GM19025 (cell line): Measurements from ENCODE around the gene RBM42.
"Not testable (repeated sequence)": the region's sequence is repeated elsewhere in the genome, so short reads cannot be mapped to it uniquely, and the experiment has no call there.

Experiments used
- ATAC-seq: cut with Tn5 transposase; IDR thresholded peaks from one replicate; pipeline ENCODE4 v1.9.1; 2021; ENCODE audit warnings: mild to moderate bottlenecking, low read depth, moderate library complexity; ENCODE audit not compliant: unreplicated experiment

Gene RBM42

DNA sequence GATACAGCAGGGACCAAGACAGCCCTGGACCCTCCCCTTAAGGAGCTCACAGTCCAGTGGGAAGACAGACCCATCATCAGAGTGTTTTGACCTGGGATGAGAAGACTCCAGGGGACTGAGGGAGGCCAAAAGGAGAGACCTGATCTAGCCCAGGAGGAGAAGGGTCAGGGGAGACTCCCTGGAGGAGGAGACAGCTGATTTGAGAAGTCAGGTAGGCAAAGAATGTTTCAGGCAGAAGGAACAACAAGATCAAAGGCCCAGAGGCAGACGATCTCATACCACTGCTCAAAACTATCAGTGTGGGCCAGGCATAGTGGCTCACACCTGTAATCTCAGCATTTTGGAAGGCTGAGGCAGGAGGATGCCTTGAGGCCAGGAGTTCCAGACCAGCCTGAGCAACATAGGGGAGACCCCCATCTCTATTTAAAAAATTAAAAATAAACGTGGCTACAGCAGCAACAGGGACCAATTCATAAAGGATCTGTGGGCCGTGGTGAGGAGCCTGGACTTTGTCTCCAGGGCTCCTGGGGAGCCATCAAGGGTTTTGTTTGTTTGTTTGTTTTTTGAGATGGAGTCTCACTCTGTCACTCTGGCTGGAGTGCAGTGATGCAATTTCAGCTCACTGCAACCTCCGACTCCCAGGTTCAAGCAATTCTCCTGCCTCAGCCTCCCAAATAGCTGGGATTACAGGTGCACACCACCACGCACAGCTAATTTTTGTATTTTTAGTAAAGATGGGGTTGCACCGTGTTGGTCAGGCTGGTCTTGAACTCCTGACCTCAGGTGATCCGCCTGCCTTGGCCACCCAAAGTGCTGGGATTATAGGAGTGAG lies 17.1 kb downstream of the RBM42 start:
- ATAC-seq, result no peak

GRCh38 chr19:35648017-35648961 lies 19.5 kb downstream of the RBM42 start, which contains the start of gene COX6B1:
COX6B1 (plus strand) TSS chr19:35648323; CDS start chr19:35651244, 2,921 bp downstream.
- ATAC-seq, result peak; percentile 47

DNA sequence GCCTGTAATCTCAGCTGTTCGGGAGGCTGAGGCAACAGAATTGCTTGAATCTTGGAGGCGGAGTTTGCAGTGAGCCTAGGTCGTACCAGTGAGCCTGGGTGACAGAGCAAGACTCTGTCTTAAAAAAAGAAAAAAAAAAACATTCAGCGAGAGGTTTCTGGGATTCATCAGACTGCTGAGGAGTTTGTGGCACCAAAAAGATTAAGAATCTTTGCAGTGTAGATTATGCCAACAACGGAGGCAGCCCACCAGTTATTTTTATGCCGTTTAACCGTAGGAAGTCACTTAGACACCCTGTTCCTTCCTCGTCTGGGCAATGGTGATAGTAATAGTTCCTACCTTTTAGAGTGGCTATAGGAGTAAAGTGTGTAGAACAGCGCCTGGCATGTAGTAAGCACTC lies 21.7 kb downstream of the RBM42 start:
- ATAC-seq, result no peak

DNA sequence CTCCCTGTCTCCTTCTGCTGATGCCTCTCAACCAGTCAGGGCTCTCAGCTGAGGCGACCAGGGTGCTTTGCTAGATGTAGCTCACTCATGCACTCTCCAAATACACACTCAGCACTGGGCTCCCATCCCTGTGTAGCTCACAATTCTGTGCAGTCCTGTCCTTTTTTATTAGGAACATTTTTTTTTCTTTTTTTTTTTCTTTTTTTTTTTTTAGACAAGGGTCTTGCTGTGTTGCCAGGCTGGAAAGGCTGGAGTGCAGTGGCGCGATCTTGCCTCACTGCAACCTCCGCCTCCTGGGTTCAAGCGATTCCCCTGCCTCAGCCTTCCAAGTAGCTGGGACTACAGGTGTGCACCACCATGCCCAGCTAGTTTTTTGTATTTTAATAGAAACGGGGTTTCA lies 26.0 kb downstream of the RBM42 start:
- ATAC-seq, result not testable (repeated sequence)

DNA sequence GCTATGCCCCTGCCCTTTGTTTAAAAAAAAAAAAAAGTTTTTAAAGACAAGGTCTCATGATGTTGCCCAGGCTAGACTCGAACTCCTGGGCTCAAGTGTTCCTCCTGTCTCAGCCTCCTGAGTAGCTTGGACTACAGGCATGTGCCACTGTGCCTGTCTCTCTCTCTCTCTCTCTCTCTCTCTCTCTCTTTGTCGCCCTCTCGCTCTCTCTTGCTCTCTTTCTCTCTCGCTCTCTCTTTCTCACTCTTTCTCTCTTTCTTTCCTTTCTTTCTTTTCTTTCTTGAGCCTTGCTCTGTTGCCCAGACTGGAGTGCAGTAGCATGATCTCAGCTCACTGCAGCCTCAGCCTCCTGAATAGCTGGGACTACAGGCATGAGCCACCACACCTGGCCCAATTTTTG lies 26.8 kb downstream of the RBM42 start:
- ATAC-seq, result no peak

- ATAC-seq, result no peak
These were observed 27.9 kb downstream of the RBM42 start for GRCh38 chr19:35656700-35657099.

DNA sequence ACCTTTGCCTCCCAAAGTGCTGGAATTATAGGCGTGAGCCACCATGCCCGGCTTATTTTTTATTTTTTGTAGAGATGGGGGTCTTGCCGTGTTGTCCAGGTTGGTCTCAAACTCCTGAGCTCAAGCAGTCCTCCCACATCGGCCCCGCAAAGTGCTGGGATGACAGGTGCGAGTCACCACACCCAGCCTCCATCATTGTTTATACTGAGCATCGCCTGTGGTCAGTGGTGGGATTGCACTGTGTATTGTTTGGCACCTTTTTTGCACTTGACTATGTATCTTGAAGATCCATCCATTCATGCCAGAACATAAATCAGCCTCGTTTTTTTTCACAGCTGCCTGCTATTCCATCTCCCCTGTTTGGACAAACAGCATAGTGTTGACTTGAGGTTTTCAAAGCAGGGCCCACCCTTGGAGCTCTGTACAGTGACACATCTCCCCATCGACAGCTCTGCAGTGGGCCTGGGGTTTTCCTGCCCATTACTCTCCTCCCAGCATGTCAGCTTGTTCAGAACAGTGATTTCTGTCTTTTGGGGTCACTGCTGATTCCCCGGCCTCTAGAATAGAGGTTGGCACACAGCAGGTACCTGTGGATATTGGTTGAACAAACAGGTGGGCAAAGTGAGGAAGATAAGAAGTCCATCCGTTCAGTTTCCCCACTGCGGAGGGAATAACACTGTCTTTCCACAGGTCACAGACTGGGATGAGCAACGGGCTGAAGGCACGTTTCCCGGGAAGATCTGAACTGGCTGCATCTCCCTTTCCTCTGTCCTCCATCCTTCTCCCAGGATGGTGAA lies 29.3 kb downstream of the RBM42 start:
- ATAC-seq, result no peak

- no peak for ATAC-seq
These were observed 33.1 kb downstream of the RBM42 start for GRCh38 chr19:35661995-35662340.

DNA sequence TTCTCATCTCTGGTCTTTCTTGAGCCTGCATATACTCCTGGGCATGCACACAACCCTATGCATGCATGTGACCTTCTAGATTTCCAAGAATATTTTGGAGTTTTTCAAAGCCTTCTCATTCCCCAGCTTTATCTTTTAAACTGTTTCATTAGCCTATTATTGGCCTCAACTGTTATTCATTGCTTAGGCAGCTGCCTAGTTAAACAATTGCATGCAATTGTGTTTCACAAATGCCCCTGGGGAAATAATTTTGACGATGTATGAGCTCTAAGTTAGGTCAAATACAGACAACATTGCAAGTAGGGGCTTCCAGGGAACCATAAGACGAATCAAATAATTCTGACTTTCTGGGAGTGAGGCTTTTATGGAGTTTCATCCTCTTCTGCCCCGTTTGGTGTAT lies 35.1 kb downstream of the RBM42 start:
- ATAC-seq, result no peak

GRCh38 chr19:35665157-35665556 lies 36.3 kb downstream of the RBM42 start:
- ATAC-seq, result no peak

DNA sequence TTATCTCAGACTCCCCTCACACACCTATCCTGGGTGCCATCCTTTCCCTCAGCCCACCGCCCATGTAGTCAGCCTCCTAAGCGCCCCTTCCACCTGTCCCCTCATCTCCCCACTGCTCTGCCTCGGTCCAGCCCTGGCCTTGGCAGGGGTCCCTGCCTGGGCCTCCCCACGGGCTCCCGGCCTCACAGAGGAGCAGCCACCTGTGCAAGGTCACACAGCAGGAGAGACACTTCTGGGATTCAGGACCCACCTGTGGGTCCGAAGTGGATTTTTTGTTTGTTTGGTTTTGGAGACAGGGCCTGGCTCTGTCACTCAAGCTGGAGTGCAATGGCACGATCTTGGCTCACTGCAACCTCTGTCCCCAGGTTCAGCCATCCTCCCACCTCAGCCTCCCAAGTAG lies 36.8 kb downstream of the RBM42 start:
- ATAC-seq, result no peak

DNA sequence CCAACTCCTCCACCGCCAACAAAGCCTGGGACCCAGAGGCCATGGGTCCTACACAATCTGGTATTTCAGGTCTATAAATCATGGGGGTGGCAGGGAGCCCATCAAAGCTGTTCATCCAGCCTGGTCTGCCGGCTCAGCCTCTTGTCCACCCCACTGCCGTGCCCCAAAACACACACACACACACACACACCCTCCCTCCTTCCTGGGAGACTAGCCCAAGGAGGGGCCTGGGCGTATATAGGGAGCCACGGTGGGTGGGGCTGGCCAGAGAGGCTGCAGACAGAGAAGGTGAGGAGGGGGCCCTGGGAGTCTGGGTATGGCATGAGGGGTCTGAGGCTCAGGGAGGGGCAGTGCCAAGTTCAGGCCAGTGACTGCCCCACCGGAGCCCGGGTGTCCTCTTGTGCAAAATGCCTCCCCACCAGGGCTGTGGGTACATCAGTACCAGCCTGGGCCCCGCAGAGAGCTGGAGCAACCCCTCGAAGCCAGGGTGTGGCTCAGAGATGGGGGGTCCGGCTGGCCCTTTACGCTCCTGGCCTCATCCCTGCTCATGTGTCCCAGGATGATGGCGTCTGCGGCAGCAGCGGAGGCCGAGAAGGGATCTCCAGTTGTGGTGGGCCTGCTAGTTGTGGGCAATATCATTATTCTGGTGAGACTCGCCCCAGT lies 37.5 kb downstream of the RBM42 start, which contains the start of gene UPK1A:
Gene UPK1A, plus strand, starts transcription at position 267 of the 663 bp plus-strand sequence. Its CDS starts 296 bp downstream, at position 563.
- ATAC-seq, result no peak

- no peak for ATAC-seq
These were observed 40.7 kb downstream of the RBM42 start for GRCh38 chr19:35669566-35669965.

GRCh38 chr19:35669974-35670373 lies 41.1 kb downstream of the RBM42 start:
- ATAC-seq, result no peak

GRCh38 chr19:35670686-35671085 lies 41.9 kb downstream of the RBM42 start:
- no peak for ATAC-seq

DNA sequence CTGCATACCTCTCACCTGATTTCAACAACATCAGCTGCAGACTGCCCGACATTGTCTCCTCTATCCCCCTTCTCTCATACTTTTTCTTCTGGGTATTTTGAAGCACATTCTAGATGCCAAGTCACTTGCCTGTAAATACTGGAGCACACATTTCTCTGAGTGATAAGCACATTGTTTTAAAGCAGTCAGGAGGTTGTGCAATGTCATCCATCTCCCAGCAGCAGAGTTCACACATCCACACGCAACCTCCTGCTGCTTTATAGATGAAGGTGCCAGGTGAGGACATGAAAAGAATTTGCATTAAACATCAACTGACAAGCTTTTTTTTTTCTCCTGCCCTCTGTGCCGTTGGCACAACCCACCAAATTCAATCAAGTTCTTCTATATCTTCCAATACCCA lies 43.0 kb downstream of the RBM42 start:
- no peak for ATAC-seq

- ATAC-seq, result no peak
These were observed 44.4 kb downstream of the RBM42 start for GRCh38 chr19:35673121-35673804.

DNA sequence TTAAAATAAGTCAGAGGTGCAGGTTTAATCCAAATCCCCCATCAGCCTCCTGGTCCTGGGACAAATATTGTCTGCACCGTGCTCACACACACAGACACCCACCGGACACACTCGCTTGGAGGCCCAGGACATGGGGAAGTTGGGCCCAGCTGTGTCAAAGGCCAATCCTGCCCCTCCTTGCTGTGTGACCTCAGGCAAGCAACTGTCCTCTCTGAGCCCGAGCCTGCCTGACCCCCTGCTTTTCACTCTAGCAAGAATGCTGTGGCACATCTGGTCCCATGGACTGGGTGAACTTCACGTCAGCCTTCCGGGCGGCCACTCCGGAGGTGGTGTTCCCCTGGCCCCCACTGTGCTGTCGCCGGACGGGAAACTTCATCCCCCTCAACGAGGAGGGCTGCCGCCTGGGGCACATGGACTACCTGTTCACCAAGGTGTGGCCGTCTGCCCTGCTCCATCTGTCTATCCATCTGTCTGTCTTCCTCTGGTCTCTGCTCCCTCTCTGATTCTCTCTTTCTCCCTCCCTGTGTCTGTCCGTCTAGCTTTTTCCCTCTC lies 46.8 kb downstream of the RBM42 start:
- no peak for ATAC-seq
